ENCODE data around the gene AGBL1.

The AGBL1 gene

DNA sequence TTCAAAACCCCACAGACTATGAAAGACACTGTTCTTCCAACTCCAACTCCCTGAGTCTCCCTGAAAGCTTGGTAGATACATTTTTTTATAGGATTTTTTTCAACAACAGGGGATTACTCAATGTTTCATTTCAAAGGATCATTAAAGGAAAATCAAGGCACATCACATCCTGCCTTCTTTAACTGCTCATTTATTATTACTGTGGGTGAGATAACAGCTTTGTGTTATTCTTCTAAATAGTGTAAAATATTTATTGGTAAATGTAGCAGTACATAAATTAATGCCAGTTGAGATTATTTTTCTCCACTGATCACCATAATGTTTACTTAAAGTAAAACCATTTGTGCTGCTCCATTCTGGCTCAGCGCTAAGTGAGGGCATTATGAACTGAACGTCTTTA, 57.2 kb downstream of the AGBL1 start:
- no peak for DNase-seq (ENCODE audit: low read depth)
- TF ChIP-seq, protein P1, sequence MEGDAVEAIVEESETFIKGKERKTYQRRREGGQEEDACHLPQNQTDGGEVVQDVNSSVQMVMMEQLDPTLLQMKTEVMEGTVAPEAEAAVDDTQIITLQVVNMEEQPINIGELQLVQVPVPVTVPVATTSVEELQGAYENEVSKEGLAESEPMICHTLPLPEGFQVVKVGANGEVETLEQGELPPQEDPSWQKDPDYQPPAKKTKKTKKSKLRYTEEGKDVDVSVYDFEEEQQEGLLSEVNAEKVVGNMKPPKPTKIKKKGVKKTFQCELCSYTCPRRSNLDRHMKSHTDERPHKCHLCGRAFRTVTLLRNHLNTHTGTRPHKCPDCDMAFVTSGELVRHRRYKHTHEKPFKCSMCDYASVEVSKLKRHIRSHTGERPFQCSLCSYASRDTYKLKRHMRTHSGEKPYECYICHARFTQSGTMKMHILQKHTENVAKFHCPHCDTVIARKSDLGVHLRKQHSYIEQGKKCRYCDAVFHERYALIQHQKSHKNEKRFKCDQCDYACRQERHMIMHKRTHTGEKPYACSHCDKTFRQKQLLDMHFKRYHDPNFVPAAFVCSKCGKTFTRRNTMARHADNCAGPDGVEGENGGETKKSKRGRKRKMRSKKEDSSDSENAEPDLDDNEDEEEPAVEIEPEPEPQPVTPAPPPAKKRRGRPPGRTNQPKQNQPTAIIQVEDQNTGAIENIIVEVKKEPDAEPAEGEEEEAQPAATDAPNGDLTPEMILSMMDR (IDR thresholded peaks at IDR 0.05; ENCODE audit: insufficient read depth, low read depth, low read length, missing control alignments) = no peak
- H3K4me3 ChIP-seq (ENCODE audit: low read depth, low read length) = no peak overlapping the region

DNA sequence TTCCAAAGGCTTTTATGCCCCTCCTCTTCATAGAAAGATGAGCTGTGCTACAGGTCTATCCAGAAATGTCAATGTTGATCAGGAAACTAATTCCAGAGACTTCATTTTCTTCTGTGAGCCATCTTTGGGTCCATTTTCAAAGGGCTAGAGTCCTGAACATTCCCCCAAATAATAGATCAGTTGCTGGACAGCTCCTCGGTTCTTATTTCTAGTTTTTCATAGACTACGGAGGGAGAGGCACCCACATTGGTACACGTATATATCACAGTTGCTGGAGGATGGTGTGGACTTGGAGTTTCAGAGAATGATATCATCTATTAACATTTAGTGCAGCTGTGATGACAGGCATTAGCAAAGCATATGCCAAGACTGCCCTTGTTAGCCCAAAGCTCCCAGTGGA, 59.1 kb downstream of the AGBL1 start:
- no peak overlapping the region for H3K4me3 ChIP-seq (ENCODE audit: low read depth, low read length)
- no peak for DNase-seq (ENCODE audit: low read depth)
- TF ChIP-seq, protein P1 (IDR thresholded peaks at IDR 0.05; ENCODE audit: insufficient read depth, low read depth, low read length, missing control alignments) = no peak

DNA sequence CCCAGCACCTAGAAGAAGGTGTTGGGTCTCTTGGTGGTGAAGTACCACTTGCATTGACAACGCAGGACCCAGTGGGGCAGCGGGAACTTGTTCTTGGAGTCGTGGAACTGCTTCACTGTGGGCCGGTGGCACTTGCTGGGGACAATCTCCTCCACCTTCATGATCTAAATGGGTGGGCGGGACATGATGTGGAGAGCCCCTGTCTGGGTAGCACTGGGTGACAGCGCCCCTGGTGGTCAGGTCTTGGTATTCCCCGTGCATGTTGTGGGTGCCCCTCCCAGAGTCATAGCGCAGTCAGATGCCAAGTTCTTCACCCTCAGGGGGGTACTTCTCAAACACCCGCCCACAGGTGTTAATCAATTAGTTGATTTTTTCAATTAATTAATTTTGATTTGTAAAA, 60.2 kb downstream of the AGBL1 start:
- no peak overlapping the region for H3K4me3 ChIP-seq (ENCODE audit: low read depth, low read length)
- peak; percentile 12 for DNase-seq (ENCODE audit: low read depth)
- TF ChIP-seq, protein P1 (IDR thresholded peaks at IDR 0.05; ENCODE audit: insufficient read depth, low read depth, low read length, missing control alignments) = peak; percentile 42

DNA sequence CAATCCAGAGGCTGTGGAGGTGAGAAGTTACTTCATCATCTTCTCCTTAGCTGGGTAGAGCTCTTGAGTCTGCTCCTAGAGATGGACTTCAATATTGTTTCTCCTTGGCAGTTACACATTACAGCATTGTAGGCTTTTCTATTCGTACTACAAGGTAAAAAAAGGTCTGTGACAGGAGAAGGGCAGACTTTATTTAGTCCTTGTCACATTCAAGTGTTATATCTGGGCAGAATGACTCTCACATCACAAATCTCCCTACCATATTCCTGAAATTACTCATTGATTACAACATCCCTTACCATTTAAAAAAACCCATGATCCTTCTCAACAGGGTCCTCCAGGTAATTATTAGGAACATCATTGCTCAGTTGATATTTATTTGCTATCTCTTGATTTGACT, 75.0 kb downstream of the AGBL1 start:
- no peak overlapping the region for H3K4me3 ChIP-seq (ENCODE audit: low read depth, low read length)
- TF ChIP-seq, protein P1 (IDR thresholded peaks at IDR 0.05; ENCODE audit: insufficient read depth, low read depth, low read length, missing control alignments) = no peak
- no peak for DNase-seq (ENCODE audit: low read depth)

DNA sequence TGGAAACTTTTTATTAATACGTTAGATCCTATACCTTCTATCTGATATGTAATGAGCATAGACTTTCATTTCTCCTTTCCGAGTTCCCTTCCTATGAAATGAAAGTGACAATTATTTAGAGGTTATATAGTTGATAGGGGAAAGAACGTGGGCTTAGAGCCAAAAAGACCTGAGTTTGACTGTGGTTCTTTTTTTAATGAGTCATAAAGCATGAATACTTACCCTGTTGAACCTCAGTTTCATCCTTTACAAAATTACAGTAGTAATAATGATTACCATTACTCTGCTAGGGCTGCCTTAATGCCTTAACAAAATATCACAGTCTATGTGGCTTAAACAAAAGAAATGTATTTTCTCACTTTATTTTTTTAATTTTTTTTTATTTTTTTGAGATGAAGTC, 75.9 kb downstream of the AGBL1 start:
- H3K4me3 ChIP-seq (ENCODE audit: low read depth, low read length) = no peak overlapping the region
- DNase-seq (ENCODE audit: low read depth) = no peak
- TF ChIP-seq, protein P1 (IDR thresholded peaks at IDR 0.05; ENCODE audit: insufficient read depth, low read depth, low read length, missing control alignments) = no peak

DNA sequence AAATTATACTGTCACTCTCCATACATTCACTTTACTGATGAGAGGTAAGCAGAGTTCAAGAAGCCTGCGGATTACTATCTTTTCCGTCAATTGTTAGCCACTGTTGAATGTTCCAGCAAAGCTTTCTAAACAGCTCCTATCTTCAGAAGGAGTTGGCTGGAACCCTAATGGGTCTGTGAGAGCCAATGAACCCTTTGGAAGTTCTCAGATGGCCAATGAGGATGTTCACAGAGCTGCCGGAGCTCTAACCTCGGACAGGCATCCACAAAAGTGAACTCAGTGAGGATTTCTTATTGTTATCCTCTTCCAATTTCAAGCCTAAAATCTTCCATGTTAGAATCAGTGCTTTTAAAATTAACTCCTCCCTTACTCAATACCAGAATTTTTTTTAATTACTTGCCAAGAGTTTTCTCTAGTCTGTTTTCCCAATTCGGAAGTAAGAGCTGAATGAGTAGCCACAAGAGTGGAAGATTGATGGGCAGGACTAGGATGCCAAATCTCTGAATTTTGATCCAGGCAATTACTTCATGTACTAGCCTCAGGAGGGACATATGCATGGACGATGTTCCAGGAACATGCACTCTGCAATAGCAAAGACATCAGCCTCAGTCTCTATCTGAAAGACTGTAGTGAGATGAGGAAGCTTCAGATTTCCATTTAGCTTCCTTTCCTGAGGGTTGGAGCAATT, 78.1 kb downstream of the AGBL1 start:
- TF ChIP-seq, protein P1 (IDR thresholded peaks at IDR 0.05; ENCODE audit: insufficient read depth, low read depth, low read length, missing control alignments) = no peak
- DNase-seq (ENCODE audit: low read depth) = no peak
- no peak overlapping the region for H3K4me3 ChIP-seq (ENCODE audit: low read depth, low read length)

DNA sequence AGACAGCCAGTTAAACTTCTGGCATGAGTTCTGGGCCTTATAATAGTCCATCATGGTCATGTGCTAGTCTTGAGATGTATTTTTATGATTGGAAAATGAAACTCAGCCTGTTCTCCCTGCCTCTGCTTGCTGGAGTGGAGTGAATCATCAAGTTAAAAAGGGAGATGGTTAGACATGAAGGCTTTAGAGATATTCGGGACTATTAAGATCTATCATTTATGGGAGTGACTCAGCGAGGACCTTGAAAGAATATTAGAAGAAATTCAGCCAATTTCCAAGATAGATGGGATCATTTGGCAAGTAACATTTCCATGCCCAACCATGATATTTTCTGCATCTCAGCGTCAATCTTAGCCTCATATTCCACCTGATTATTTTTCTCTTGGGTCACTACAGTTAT, 79.8 kb downstream of the AGBL1 start:
- TF ChIP-seq, protein P1 (IDR thresholded peaks at IDR 0.05; ENCODE audit: insufficient read depth, low read depth, low read length, missing control alignments) = no peak
- DNase-seq (ENCODE audit: low read depth) = no peak
- H3K4me3 ChIP-seq (ENCODE audit: low read depth, low read length) = no peak overlapping the region
